ENCODE measurements around the gene CIZ1. TPM values are rescaled to one million over a fixed set of nuclear protein-coding genes. Genes with fewer than 3 reads are reported as not detected.

The CIZ1 gene
- total and polyA plus RNA-seq, 3 donors from 2014 or later: 114 to 159 (median 115) TPM

- 96% methylated on average over 10 of the region's 10 CpGs; no CpG with 5 or more reads in 1 of the 2 donors for WGBS, 2 donors
- Histone ChIP-seq H3K27me3 (no peaks in the 10 kb centered on the region), H3K4me1 (peaks cover 5% of the 10 kb centered on the region), H3K9me3 (no peaks in the 10 kb centered on the region), H3K36me3 (ENCODE audit: low read depth, missing control alignments) (no peaks in the 10 kb centered on the region), H3K4me3 (no peak overlapping the region), H3K27ac (no peak overlapping the region)
- intact Hi-C loops (cut with DNase I; ENCODE audit: low total_unique reads): no loop called here
- DNase-seq: no peak
- no peak for TF ChIP-seq CTCF (IDR thresholded peaks at IDR 0.05)
- no peak for TF ChIP-seq POLR2A (IDR thresholded peaks at IDR 0.05)
Measured at GRCh38 chr9:128163523-128164306, 27.7 kb downstream of the CIZ1 start.

GRCh38 chr9:128163027-128163515, 28.3 kb downstream of the CIZ1 start:
- Histone ChIP-seq H3K9me3 (no peaks in the 10 kb centered on the region), H3K4me3 (no peak overlapping the region), H3K4me1 (peaks cover 5% of the 10 kb centered on the region), H3K27me3 (no peaks in the 10 kb centered on the region), H3K36me3 (ENCODE audit: low read depth, missing control alignments) (no peaks in the 10 kb centered on the region), H3K27ac (no peak overlapping the region)
- TF ChIP-seq POLR2A (IDR thresholded peaks at IDR 0.05) (no peak), CTCF (IDR thresholded peaks at IDR 0.05) (no peak)
- WGBS, 2 donors: 89 to 91% methylated on average over 4 to 6 of the region's 6 CpGs
- intact Hi-C loops (cut with DNase I; ENCODE audit: low total_unique reads): no loop called here
- DNase-seq: no peak

GRCh38 chr9:128162215-128163026, 29.0 kb downstream of the CIZ1 start:
- Histone ChIP-seq H3K4me3 (no peak overlapping the region), H3K27ac (no peak overlapping the region), H3K27me3 (no peaks in the 10 kb centered on the region), H3K36me3 (ENCODE audit: low read depth, missing control alignments) (no peaks in the 10 kb centered on the region), H3K4me1 (peaks cover 5% of the 10 kb centered on the region), H3K9me3 (no peaks in the 10 kb centered on the region)
- no peak for TF ChIP-seq POLR2A (IDR thresholded peaks at IDR 0.05)
- no peak for TF ChIP-seq CTCF (IDR thresholded peaks at IDR 0.05)
- no peak for DNase-seq
- intact Hi-C loops (cut with DNase I; ENCODE audit: low total_unique reads): no loop called here
- 66 to 83% methylated on average over 6 to 10 of the region's 10 CpGs for WGBS, 2 donors

DNA sequence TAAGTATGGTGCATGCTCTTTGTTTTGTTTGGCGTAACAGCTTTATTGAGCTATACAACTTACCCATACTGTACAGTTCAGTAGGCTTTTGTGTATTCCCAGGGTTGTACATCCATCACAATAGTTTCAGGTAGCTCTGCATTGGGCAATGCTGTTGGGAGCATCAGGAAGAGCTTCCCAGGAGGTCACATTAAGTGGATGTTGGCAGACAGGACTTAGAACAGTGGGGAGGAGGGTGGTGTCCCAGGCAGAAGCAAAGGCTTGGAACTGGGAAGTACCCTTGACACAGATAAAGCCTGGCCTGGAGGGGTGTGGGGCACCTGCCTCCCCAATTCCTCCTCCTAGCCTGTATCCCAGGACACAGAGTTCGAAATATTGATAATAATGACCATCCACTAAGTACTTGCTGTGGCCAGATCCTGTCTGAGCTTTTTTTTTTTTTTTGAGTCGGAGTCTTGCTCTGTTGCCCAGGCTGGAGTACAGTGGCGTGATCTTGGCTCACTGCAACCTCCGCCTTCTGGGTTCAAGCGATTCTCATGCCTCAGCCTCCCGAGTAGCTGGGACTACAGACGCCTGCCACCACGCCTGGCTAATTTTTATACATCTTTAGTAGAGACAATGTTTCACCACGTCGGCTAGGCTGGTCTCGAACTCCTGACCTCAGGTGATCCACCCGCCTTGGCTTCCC, 30.0 kb downstream of the CIZ1 start:
- Histone ChIP-seq H3K9me3 (no peaks in the 10 kb centered on the region), H3K4me1 (peaks cover 5% of the 10 kb centered on the region), H3K27ac (no peak overlapping the region), H3K36me3 (ENCODE audit: low read depth, missing control alignments) (no peaks in the 10 kb centered on the region), H3K27me3 (no peaks in the 10 kb centered on the region), H3K4me3 (no peak overlapping the region)
- no peak for DNase-seq
- intact Hi-C loops (cut with DNase I; ENCODE audit: low total_unique reads): no loop called here
- WGBS, 2 donors: 80 to 82% methylated on average over 13 of the region's 13 CpGs
- no peak for TF ChIP-seq POLR2A (IDR thresholded peaks at IDR 0.05)
- no peak for TF ChIP-seq CTCF (IDR thresholded peaks at IDR 0.05)
